Measurements from ENCODE around the gene COL25A1.

COL25A1 gene

DNA sequence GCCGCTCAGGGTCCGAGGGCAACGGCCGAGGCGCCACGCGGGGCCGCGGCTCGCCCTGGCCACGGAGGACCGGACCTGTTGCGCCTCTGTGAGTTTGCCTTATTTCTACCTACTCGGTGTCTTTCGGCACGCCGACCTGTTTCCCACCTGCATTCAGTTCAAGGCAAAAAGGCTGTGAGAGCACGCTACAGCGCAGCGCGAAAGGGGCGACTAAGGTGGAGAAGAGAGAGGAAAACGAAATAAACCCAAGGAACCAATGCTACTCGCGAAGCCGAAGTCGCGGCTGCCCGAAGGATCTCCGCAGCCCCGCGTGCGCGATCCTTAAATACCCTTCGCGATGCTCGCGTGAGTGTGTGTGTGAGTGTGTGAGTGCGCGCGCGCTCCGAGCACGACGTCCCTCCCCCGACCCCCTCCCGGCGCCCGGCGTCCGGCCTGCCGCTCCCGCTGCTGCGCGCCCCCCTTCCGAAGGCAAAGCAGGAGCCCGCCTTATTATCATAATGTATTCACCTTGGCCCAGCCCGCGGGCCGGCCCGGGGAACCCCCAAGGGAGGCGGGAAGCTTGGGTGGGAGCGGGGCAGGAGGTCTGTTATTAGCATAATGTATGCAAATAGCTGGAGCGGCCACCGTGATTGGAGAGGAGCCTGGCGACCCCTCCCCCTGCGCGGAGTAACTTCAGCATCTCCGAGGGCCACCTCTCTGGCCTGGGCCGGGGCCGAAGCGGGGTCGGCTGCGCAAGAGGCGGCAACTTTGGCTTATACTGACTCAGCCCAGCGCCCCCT is at the start of gene COL25A1:
Gene COL25A1 (minus strand): TSS at position 298 of the 779 bp plus-strand sequence.
- DNase-seq, result no peak

DNA sequence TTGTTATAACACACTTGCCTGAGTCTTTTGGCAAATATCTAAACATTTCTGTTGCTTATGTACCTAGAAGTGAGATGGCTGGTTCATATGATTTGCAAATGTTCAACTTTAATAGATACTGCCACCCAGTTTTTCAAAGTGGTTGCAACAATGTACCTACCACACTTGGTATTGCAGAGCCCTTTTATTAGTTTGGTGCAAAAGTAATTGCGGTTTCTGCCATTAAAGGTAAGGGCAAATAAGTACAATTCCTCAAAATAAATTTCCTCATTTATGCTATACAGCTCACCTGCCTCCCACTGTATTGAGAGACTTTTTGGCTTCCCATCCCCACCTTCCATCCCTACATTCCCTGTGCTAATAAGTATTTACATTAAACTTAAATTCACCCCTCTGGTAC is 47.7 kb upstream of the COL25A1 start:
- DNase-seq, result no peak

DNA sequence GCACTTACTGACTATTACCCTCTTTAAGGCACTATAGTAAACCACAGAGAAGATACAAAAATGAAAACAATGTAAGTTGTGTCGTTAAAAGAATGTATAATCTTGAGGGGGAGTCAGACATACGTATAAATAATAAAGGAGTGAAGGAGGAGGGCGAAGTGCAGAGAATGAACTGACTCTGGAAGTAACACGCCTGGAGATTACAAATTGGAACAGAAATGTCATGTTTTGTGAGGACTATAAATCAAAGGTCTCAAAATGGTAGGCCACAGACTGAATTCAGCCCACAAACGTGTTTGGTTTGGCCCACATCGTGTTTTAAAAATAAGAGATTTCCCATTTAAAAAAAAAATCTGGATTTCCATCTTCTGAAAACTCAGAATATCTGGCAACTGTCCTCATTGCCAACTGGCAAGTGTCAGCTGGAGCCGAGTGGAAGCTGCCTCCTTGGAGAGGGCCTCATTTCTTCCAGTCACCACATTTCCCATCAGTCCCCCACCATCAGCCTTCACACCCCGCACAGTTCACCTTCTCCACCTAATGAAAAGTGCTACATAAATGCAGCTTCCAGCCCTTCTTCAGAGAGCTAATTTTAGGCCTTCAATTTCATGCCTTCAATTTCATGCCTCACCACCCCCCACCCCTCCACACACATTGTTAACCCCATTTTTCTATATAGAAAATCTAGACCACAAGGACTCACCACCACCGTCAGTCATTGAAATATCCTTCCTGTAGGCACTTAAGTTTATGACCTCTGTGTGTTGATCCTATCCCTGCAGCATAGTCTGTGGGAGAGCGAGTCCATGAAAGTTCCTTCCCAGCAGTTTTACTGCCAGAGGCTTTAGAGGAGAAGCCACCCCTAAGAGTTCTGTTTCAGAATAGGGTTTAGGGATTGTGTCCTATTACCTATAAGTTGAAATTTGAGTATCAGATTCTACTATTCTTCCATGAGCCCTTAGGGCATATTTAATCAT is 32.0 kb upstream of the COL25A1 start:
- no peak for DNase-seq

DNA sequence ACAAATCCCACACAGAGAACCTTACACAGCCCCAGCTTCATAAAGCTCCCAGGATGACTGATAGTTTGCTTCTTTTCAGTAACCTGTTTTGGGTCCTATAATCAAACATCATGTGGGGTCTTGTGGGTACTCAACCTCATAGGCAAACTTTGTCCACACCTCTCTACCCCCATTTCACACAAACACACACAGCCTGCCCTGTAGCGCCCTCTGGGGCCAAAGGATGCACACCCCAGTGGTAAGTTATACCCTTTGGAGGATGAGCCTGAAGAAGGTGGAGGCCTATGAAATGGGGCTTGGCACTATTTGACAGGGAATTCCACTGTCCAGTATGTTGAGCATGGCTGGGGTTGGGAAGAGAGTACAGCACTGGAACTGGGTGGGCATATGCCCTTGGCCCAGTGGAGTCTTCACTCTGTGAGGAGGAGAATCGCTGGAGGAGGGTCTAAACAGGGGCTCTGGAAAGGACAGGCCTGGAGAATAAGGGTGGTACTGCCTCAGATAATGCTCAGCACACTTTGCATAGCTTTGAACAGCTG is 30.5 kb upstream of the COL25A1 start:
- no peak for DNase-seq

DNA sequence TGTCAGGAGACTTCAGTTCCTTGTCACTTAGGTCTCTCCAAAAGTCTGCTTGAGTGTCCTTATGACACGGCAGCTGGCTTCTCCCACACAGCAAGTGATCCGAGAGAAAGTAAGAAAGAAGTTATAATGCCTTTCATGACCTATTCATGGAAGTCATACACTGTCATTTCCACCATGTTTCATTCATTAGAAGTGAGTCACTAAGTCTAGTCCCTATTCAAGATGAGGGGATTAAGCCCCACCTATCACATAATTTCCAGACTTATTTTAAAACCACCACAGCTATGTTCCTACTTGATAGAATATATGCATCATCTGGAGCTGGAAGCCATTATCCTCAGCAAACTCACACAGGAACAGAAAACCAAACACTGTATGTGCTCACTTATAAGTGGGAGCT is 25.2 kb upstream of the COL25A1 start:
- no peak for DNase-seq

DNA sequence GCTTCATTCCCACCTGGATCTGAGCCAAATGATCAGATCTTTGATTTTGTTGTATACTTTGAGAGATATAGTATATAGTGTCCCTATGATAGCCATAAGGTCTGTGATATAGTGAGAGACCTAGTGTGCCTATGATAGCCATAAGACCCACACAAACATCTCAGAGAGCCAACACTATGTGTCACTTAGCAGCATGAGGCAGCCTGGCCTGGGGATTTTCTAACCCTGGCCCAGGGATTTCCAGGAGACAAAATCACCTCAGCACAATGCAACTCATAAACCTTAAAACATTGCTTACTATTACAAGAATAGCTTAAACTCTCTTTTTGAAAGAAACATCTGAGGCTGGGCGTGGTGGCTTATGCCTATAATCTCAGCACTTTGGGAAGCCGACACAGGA is 23.2 kb upstream of the COL25A1 start:
- no peak for DNase-seq

DNA sequence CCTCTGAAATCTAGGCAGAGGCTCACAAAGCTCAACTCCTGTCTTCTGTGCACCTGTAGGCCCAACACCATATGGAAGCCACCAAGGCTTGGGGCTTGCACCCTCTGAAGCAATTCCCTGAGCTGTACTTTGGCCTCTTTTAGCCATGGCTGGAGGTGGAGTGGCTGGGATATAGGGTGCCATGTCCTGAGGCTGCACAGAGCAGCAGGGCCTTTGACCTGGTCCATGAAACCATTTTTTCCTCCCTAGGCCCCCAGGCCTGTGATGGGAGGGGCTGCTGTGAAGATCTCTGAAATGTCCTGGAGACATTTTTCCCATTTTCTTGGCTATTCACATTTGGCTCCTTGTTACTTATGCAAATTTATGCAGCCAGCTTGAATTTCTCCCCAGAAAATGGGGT is 20.9 kb upstream of the COL25A1 start:
- DNase-seq, result no peak

DNA sequence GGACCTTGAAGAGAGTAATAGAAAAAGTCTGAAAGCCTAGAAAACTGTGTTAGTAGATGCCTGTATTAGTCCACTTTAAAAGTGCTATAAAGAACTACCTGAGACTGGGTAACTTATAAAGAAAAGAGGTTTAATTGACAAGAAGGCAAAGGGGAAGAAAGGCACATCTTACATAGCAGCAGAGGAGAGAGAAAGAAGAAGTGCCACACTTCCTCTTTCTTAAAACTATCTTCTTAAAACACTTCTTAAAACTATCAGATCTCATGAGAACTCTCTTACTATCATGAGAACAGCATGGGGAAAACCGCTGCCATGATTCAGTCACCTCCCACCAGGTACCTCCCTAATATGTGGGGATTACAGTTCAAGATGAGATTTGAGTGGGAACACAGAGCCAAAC is 18.8 kb upstream of the COL25A1 start:
- DNase-seq, result no peak

DNA sequence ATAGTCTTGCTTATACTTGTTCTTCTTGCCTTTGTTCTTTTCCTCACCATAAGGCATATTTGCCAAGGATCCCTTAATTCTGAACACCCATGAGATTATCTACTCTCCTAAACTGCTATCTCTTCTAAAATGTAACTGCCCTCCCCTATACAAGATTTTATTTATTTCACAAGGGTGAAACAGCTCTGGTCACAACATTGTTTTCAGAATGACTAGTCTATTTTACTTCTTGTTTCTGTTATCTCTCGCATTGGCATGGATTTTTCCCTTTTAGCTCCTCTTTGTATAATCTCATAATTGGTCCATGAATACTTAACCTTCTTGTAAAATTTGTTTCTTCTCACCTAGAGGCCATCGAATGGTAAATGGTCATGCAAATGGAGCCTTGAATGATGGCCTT is 17.2 kb upstream of the COL25A1 start:
- DNase-seq, result no peak

DNA sequence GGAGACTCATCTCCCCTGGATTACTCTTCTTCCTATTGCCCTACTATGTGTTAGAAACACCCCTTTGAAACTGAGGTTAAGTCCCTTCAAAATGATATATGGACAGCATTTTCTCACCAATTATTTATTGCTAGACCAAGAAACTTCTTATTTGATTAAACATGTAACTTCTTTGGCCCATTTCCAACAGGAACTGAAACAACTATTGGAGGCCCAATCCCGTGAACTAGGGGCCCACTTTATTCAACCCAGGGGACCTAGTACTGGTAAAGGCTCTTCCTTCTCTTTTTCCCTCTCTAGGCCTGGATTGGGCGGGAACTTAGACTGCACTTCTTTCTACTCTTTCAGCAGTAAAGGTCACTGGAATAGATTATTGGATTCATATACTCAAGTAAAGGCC is 16.7 kb upstream of the COL25A1 start:
- DNase-seq, result no peak

DNA sequence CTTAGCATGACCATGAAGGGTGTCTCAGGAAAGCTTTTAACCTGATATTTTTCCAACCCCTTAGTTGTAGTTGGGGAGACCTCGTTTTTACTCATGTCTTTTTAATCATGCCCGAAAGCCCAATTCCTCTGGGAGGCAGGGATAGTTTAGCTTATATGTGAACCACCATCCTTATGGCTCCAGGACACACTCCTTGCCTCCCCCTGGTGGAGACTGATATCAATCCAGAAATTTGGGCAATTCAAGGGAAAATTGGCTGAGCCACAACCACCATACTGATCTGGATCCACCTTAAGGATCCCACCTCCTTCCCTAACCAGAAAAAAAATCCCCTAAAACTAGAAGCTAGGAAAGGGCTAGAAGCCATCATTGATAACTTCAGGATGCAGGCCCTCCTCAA is 13.4 kb upstream of the COL25A1 start:
- no peak for DNase-seq

DNA sequence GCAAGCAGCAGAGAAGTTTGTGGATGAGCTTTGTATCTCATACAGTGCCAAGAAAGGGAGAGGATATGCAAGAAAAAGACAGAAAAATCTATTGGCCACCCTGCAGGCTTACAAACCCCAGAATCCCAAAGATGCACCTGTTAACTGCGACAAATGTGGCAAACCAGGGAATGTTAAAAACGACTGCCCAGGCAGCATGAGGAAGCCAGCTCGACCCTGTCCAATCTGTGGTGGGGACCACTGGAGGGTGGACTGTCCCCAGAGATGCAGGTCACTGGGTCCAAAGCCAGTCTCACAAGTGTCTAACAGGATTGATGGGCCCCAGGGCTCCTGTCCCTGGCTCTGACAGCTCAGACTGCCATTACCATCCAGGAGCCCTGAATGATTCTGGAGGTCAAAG is 12.9 kb upstream of the COL25A1 start:
- no peak for DNase-seq

DNA sequence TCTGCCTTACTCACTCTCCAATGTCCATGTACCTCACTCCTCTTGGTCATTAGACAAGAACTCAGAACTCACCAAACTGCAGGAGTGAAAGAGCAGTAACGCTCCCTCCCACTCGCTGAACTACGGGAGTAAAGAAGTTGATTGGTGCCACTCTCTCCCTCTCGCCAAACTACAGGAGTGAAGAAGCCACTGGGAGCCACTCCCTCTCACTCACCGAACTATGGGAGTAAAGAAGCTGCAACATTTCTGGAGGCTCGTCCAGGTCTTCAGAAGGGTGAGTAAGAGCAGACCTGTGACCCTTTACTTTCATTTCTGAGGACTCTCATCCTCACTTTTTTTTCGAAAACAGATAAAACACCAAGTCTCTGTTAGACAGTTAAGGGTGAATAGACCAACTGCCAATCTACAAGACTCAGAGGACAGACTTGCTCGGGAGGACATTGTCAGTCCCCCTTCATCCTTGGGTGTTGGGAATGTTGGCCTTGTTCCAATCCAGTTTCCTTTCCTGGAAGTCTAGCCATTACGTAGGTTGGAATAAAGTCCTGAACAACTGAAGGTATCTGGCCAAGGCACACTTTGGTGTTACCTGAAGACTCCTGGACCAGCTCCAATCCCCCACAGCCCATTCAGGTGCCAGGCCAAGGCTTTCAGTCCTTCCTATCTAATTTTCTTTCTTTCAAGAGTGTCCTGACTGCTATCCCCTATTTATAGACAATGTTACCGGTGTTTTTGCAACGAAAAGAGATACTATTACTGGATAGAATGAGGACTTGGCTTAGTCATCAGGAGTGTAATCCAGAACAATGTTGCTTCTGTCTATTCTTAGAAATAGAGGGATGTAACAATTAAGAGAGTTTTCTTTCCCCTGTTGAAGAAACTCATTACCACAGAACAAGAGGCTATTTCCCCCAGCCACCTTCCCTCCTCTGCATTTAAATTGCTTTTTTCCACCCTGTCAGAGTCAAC is 11.0 kb upstream of the COL25A1 start:
- DNase-seq, result no peak

DNA sequence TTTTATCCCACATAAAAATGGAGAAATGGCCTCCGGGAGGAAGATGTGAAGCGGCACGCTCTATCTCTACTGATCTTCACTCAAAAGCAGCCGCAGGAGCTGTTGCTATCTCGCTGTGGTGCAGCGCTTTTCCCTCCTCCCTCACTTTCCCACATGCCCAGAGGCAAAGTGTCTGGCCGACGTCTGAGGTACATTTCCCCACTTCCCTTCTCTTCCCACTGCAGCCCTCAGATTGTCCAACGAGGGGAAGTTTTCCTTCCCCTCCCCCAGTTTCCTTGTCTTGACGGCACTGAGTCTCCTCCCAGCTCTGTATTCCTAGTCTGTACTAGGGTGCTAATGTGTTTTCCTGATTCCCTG is 660 bp upstream of the COL25A1 start:
- no peak for DNase-seq

DNA sequence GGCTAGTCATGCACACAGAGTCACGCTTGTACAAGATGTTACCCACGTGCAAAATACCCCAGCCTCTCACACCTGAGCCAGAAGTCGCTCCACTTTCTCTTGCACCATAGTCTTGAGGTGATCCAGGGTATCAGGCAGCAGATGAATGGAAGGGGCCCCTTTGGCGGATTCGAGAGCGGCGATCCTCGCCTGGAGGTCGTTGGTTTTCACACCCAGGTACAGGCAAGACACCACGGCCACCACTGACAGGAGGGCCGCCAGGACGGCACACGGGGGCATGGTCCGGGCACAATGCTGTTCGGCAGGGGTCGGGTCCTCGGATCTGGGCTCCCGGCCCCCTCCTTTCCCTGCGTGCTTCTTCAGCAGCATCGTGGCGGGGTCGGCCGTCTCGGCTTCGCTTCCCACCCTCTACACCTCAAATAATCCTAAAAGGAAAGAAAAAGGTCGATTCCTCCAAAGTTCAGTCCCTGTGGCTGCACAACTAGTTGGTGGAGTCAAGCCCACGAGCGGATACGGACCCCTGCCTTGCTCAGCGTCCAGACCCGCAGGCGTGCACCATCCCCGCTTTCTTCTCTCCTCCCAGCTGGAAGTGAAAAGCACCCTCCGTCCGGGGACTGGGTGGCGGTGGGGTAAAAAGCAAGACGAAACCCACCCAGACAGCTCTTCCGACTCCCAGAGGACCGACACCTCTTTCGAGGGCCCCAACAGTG is 652 bp downstream of the COL25A1 start:
- no peak for DNase-seq

DNA sequence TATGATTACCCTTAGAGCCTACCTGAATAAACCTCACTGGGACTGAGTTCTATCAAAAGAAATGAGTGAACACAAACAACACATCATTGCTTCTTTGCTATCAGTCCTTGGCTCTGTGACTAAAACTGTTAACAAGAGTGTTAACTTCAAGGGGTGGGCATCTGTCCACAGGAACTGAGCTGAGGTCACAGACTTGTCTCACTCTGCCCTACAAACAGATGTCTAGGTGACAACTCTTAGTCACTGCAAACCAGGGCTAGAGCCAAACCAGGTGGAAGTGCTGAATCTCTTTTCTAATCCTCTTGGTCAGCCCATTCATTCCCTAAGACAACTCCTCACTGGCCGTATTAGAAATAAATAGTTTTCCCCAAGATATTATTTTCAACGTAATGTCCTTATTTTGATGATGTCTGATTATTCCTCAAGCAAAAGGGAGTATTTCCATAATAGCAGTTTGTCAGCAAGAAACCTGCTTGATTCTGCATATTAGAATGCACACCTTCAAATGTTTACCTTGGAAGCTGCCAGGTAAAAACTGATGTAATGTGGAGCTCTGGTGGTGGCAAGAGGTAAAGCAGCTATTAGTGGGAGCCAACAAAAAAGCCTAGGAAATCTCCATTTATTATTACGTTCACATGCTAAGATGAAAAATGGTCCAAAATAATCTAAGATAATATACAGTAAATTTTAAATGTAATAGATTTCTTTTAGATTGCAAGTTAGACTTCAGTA is 4.0 kb downstream of the COL25A1 start:
- peak; percentile 2 for DNase-seq

DNA sequence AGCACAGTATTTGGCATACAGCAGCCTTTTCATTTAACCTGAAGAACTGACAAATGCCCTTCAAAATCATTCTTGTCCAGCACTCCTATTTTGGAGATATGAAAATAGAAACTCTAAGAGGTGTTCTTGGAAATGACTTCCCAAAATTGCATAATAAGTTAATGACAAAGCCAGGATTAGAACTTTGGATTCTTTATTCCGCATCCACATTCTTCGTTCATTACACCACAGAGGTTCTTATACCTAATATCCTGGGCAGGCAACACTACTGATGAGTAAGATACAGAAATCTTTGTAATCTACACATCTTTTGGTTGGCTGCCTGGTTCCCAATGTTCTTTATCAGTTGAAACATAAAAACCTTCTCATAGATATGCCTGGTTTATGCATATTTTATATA is 5.9 kb downstream of the COL25A1 start:
- DNase-seq, result no peak

DNA sequence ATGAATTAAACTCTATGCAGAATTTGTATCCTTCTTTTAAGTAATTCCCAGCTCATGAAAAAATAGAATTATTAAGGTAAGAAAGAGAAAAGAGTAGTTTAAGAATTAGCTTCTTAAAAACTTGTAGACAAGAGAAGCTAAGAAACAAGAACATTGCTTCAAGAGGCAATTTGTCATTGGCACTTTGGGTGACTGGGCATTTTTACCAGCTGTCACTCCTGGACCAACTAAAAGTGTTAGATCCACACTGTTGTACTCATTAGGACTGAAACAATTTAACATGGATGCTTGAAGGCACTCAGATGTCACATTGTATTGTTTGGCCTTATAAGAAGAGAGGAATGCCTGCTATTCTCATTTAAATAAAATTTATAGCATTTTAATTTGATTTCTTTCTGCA is 7.4 kb downstream of the COL25A1 start:
- DNase-seq, result no peak

DNA sequence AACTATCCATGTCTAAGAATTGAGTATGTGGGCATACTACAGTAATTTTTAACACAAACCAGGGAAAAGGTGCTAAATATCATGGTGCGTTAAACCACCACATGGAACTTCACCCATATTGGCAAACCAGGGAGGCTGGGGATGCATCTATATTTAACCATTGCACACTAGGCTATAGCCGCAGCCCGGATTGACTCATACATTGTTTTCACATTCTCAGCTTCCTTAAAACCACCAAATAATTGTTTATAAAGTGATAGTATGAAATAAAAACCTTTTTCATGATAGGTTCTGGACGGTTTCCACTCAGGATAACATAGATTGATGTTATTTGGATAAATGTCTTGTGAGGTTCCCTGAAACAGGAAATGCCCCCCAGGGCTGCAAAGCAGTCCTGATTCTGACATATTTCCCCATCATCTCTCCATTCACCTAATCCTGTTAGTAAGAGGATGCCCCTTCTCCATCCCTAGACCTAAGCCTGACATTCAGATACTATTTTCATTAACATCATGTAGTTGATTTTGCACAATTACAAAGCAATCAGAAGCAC is 7.9 kb downstream of the COL25A1 start:
- DNase-seq, result no peak

DNA sequence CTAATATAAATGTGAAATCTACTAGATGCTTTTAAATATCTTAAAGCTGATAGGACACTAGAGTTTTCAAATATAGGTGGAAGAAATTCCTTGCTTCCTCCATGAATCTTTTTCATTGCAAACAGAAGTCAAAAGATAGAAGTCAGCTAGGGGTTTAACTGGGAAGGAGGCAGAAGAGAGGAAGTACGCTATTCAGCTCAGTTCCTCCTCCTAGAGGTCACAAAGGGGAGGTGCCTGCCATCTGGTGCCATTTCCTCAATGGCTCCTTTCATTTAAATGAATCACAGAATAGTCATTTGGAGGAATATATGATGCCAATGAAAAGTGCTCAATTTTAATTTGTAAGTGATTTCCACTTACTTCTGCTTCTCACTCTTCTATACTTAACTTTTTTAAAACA is 8.5 kb downstream of the COL25A1 start:
- no peak for DNase-seq

DNA sequence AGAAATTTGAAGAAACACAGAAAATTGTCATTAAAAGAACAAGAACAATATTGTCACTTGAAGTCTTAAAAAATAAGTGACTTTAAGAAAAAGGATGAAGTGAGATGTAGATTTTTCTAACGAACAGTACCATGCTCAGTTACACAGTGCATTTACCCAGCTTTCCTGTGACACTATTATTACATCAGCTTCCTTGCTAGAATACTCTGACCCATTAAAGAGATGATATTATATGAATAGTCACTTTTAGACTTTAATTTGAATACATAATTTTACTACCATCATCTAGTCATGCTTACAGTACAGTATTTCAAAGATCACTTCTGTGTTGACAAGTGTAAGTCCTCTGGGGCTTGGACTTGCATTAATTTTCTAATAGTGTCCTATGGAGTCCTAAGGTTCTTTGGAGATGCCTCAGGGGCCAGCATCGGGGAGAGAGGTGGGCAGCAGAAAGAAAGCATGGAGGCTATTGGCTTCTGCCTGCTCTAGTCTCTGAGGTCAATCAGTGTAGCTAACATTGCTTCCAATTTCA is 10.7 kb downstream of the COL25A1 start:
- DNase-seq, result no peak
